T47D (cell line): ENCODE results near the gene SAP30BP.

Experiments
- DNase-seq, 2 experiments: peaks; one replicate each; pipeline versions ENCODE4 v3.0.0 to v3.0.0-alpha.2; 2011 to 2012; ENCODE audit warnings: low read depth in 1 of 2, low spot score in 1 of 2
- JUND ChIP-seq: IDR thresholded peaks from 2 replicates; pipeline ENCODE4 v1.6.1; 2012; ENCODE audit warnings: low read depth
- in situ Hi-C: cut with HindIII; loops from 2 replicates; pipeline ENCODE4 v1.10.0; 2016; ENCODE audit warnings: low sequenced_read_pairs, low pct_unique_long_range_greater_than_20kb

The SAP30BP gene

DNA sequence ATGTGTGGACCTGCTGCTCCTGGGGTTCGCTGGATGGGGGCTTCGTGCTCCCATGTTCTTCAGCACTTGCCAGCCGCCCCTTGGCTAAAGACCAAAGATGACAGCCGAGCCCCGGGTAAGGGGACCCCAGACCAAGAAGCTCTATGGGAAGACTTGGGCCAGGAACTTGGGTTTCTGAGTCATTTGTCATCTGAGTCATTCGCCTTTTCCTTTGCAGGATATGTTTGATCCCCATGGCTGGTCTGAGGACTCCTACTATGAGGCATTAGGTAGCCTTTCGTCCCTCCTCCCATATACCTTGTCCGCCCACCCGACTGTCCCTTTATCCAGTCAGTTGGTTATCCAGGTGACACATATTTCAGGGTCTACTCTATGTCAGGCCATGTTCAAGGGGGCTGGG, 36.5 kb downstream of the SAP30BP start:
- DNase-seq: no peak
- no peak for TF ChIP-seq JUND
- in situ Hi-C loops: no loop called here

DNA sequence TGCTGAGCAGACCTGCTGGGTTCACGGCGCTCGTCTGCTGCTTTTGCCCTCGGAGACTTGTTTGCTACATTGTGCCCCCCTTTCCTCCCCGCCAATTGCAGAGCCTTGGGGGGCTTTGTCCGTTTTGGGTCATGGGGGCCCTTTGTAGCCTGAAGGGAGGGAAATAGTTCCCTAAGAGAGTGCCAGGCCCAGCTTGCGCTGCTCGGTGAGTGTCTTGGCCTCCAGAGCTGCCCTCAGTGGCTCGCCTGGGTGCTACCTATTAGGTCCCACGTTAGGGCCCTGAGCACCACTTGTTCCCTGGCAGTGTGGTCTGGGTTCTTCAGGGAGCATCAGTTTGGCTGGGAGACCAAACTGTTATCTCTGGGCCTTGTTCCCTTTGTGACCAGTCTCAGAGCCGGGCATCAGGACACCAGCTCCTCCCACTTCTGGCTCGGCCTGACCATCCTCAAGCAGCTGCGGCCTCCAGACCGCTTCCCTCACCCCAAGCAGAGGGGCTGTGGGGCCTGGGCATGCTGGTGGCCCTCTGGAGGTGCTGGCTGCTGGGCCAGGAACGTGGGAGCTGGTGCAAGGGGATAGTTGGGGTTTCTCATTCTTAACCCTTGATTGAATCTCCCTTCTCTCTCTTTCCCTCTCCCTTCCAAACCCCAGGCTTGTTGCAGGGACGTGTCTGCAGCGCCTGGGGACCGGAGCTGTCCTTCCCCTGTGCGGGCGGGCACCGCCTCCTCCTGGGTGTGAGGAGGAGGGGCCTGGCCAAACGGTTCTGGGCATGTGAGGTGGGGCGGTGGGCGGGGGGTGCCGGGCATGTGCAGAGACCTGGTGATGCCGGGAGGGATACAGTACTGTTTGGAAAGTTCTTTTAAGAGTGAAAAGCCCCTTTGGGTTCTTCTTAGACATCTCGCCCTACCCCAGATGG, 38.1 kb downstream of the SAP30BP start:
- TF ChIP-seq JUND: no peak
- DNase-seq: no peak
- in situ Hi-C loops: no loop called here

- no peak for DNase-seq
- no peak for TF ChIP-seq JUND
- in situ Hi-C loops: no loop called here
Observed at GRCh38 chr17:75706042-75706728, 39.0 kb downstream of the SAP30BP start.

DNA sequence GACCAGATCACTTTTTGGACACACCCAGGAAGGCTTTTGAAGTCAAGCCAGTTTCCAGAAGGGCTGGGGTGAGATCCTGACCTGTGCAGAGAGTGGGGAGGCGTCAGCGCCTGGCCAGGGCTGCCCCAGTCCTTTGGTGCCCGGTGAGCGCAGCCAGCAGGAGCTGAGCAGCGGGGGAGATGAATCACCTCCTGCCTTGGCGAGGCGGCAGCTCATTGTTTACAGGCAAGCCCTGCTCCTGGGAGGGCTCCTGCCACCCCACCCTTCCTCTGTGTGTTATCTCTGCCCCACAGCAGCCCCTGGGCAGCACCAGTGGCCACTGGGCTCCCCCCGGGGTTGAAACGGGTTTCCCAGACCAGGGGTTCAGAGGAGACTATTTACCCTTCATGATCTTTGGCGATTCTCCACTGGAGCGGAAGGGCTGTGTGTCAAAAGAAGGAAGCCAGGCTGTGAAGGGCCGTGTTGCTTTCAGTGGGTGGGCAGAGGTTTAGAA, 40.0 kb downstream of the SAP30BP start:
- no peak for DNase-seq
- TF ChIP-seq JUND: no peak
- in situ Hi-C loops: no loop called here

DNA sequence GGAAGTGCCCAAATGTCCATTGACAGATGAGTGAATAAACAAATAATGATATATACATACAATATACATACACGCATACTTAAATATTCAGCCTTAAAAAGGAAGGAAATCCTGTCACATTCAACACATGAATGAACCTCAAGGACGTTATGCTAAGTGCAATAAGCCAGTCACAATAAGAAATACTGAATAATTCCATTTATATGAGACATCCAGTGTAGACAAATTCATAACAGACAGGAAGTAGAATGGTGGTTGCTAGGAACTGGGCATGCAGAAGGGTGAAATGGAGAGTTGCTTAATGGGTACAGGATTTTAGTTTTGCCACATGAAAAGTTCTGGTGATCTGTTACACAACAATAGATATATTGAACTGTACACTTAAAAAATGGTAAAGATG, 45.3 kb downstream of the SAP30BP start:
- no peak for DNase-seq
- in situ Hi-C loops: no loop called here
- no peak for TF ChIP-seq JUND

DNA sequence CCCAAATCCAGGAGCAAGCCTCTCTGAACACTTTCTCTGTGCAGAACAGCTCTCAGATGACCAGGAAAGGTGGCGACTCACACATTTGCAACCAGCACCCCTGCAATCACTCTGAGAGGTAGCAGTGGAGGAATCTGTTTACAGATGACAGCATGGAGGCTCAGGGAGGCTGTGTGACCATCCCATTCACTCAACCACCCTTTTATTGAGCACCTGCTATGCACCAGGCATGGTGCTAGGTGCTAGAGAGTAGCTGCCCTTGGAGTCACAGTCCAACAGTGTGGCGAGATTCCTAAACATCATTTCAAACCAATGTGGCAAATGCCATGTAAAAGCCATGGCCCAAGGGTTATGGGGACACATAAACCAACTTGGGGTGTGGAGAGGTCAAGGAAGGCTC, 52.6 kb downstream of the SAP30BP start:
- in situ Hi-C loops: no loop called here
- TF ChIP-seq JUND: no peak
- DNase-seq: no peak

DNA sequence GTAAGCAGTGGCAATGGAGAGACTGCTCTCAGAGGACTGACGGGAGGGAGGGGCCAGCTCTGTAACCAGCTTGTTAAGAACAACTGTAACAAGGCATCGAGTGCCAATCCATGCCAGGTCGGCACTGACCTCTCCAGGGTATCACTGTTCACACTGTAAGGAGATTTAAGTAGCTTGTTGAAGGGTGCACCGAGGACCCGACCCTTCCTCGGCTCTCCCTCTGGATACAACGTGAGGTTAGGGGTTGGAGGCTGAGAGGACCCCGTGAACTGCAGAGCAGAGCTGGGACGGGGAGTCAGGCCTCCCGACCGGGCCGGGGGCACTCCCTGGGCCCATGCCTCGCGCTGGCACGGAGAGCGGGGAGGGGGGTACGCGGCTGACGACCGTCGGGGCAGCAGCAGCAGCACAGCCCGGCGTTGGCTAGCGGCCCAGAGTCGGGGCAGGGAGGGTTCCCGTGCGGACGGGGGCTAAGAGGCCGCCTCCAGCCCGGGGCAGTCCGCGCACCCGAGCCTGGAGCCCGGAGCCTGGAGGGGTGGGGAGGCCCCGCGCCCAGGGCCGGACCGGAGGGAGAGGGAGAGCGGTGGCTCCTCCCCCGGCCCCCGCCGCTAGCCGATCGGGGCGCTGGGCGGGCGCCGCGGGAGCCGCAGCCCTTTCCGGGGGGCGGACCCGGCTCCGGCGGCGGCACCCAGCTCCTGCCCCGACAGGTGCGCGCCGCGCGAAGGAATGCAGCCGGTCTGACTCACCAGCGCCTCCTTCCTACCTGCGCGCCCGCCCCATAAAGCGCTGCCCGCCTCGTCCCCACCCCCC, 53.7 kb downstream of the SAP30BP start, which contains the start of gene ITGB4:
Gene ITGB4, plus strand, starts transcription at position 804 of the 807 bp plus-strand sequence. CDS start 3,245 bp downstream, outside the sequence.
- DNase-seq: peak; percentile 95 to 97
- TF ChIP-seq JUND: no peak
- in situ Hi-C loops: no loop called here

- in situ Hi-C loops: no loop called here
- peak in 1 of 2 experiments; percentile 41 for DNase-seq
- no peak for TF ChIP-seq JUND
Observed at GRCh38 chr17:75721463-75722011, 54.4 kb downstream of the SAP30BP start.

DNA sequence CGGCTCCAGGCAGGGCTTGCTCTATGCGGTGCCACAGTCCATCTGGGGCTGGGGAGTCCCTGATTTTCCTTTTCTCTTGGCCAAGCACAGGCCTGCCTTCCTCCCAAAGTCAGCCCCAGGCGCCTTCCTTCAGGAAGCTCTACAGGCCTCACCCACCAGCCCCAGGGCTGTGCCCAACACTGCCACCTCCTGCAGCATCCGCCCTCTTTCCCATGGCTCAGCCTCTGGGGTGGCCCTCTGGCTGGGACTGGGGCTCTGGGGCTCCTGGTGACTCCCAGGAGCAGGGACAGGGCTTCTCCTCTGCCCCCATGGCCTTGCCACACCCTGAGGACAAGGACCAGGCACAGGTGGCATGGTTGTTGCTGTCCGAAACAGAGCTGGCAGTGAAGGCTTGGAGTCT, 54.9 kb downstream of the SAP30BP start:
- TF ChIP-seq JUND: no peak
- in situ Hi-C loops: no loop called here
- DNase-seq: peak; percentile 46 to 52

- TF ChIP-seq JUND: no peak
- in situ Hi-C loops: no loop called here
Observed at GRCh38 chr17:75722542-75723095, 55.5 kb downstream of the SAP30BP start.

GRCh38 chr17:75723171-75723930, 56.2 kb downstream of the SAP30BP start:
- peak; percentile 55 to 75 for DNase-seq
- TF ChIP-seq JUND: no peak
- in situ Hi-C loops: no loop called here

More at GRCh38 chr17:75722542-75723095, 55.5 kb downstream of the SAP30BP start:
- no peak for DNase-seq
